ENCODE data around the gene HDAC5.
"Not testable (repeated sequence)": the region's sequence is repeated elsewhere in the genome, so short reads cannot be mapped to it uniquely, and the experiment has no call there.

The HDAC5 gene

DNA sequence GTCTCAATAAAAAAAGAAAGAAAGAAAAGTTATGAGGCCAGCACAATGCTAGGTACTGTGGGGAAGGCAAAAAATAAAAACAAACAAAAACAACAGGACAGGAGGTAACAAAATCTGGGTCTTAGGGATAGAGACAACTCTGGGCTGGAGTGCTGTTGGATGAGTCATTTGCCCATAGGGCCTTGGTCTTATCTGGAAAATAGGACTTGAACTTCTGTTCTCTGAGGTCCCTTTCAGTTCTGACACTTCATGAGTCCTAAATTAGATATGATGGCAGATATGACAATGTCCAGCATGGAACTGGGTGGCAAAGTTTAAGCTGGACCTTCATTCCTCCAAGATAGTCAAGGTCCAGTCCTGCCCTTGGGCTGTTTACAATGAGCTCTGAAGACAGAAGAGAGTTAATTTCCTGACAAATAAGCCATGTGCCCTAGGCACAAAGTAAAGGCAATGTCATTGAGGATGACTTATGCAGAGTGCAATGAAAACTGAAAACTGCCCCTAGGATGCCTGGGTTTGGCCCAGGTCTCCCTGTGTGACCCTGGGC is 8.9 kb upstream of the HDAC5 start:
- DNase-seq = no peak

- DNase-seq = not testable (repeated sequence)
These were observed 7.9 kb upstream of the HDAC5 start for GRCh38 chr17:44131372-44131771.

- DNase-seq = no peak
These were observed 7.4 kb upstream of the HDAC5 start for GRCh38 chr17:44130693-44131349.

GRCh38 chr17:44128383-44128782 is 4.9 kb upstream of the HDAC5 start:
- DNase-seq = no peak

GRCh38 chr17:44124118-44124438 is 637 bp upstream of the HDAC5 start:
- no peak for DNase-seq

DNA sequence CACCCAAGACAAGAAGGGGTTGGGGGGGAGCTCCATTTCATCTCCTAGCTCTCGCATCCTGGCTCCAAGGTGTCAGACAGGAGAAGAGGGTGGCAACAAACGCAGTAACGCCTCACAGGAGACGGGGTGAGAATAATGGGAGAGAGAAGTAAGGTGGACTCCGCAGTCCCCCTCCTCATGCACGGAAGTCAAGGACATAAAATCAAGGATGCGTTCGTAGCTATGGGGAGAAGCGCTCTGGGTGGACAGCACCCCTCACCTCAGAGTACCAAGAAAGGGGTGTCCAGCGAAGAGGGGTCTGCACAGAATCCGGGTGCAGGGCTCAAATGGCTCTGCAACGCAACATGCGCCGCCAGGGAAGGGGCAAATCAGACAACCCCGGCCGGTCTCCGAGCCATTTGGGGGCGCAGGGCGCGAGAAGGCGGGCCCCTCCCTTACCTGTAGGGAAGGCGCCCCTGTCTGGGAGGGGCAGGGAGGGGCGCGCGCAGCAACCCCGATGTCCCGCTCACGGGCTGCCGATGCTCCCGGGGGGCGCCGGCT is 555 bp downstream of the HDAC5 start:
- no peak for DNase-seq

DNA sequence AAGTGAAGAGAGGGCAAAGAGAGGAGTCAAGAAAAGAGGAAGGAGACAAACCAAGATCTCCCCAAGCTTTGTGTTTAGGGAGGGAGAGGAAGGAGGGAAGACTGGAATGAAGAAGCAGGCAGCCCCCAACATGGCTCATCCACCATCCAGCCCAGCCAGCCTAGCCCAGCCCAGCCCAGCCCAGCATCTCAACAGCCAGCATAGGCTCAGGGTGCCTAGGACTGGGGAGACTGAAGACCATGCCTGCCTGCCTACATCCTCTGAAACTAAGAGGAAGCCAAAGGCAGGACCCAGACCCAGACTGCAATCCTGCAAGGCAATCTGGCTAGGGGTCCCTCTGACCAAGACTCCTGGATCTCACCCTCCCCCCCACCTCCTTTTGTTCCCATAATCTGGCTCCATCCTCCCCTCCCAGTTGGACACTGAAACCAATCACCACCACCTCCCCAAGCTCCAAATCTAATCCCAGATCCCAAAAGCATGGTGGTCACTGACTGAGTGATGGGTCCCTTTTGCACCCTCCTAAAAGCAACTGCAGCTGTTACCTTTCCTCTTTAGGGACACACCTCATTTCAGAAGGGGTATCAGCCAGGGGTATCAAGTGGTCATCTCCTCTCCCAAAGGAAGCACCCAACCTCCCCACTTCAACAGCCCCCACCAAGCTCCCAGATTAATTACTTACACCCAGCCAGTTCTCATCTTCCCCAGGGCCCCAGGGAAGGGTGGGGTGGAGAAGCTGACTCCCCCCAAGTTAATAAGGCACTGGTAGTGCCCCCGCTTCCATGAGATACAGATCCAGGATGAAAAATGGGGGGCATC is 1.2 kb downstream of the HDAC5 start:
- DNase-seq = no peak

DNA sequence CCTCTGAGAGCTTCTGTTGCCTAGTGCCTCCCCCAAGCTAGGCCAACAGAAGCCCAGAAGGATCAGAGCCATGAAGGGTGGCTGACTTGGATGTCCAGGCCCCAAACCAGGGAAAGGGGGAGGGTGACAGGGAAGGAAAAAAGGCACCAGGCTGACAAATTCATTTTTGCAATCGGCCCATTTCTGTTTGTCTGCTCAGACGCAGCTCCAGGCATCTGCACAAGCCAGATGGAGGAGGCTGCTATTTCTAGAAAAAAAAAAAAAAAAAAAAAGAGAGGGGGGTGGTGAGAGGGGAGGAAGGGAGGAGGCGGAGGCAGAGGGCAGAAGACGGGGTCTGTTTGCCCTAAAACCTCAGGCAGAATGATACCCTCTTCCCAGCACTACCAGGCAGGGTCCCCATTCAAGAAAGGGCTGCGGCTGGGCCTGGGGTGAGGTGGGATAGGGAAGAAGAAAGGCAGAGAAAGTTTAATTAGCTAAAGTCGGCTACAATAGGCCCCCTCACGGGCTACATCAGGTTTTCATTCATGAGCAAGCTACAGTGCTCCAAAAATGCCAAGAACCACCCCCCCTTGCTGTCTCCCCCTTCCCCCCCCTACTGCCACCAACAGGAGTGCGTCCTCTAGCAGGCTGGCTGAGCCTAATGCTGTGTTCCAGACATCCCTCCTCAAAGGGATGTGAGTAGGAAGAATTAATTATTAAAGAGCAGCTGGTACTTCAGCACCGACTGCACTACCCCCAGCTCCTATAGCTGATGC is 2.4 kb downstream of the HDAC5 start:
- DNase-seq = no peak

- not testable (repeated sequence) for DNase-seq
These were observed 3.2 kb downstream of the HDAC5 start for GRCh38 chr17:44120281-44120680.

DNA sequence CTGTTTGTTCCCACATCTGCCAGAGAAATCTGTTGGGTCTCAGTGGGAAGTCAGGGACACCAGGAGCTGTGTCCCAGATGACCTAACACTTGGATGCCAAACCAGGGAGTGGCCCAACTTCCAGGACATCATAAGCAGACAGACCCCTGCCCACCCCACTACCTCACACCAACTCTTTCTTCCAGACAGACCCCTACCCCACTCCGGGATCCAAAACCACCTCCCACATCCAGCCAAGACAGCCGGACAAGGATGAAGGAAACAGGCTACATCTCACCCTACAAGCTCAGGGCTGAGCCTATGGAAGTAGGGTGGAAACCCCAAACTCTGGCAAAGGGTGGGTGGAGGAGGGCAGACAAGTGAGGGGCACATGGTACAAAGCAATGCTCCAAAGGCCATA is 3.6 kb downstream of the HDAC5 start:
- DNase-seq = no peak

- no peak for DNase-seq
These were observed 4.4 kb downstream of the HDAC5 start for GRCh38 chr17:44119062-44119461.

- DNase-seq = no peak
These were observed 4.9 kb downstream of the HDAC5 start for GRCh38 chr17:44118427-44119050.

DNA sequence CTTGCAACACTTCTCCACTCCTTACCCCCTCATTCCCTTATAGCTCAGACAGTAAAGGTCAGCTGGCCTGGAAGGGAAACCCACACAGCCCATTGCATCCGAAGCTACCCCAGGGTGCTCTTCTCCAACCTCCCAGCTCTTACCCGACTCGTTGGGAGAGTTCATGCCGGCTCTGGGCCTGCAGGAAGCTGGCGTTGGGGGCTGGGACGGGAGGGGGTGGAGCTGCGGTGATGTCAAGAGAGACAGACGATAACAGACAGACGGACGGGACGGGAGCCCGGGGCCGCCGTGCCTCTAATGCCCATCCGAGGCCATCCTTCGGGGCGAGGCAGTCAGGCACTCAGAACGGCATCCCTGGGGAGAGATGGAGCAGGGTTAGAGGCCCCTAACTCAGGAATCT is 6.1 kb downstream of the HDAC5 start:
- no peak for DNase-seq

- peak; percentile 25 for DNase-seq
These were observed 7.6 kb downstream of the HDAC5 start for GRCh38 chr17:44115585-44116415.

GRCh38 chr17:44113868-44114840 is 9.3 kb downstream of the HDAC5 start:
- no peak for DNase-seq

DNA sequence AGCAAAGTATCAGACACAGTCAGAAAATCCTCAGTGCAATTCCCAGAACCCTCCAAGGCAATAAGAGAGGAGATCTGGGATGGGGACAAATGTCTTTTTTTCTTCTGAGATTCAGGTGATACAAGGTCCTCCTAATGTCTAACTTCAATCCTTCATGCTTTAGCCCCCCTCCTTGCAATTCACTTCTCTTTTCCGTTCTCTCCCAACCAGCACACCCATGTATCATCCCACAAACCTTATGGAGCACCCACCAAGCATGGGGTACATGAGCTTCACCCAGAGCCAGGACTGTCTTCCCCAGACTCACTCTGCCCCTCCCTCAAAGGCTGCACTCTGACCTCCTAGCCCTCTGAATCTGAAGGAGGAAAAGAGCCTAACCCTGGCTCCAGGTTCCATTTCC is 10.1 kb downstream of the HDAC5 start:
- DNase-seq = no peak

DNA sequence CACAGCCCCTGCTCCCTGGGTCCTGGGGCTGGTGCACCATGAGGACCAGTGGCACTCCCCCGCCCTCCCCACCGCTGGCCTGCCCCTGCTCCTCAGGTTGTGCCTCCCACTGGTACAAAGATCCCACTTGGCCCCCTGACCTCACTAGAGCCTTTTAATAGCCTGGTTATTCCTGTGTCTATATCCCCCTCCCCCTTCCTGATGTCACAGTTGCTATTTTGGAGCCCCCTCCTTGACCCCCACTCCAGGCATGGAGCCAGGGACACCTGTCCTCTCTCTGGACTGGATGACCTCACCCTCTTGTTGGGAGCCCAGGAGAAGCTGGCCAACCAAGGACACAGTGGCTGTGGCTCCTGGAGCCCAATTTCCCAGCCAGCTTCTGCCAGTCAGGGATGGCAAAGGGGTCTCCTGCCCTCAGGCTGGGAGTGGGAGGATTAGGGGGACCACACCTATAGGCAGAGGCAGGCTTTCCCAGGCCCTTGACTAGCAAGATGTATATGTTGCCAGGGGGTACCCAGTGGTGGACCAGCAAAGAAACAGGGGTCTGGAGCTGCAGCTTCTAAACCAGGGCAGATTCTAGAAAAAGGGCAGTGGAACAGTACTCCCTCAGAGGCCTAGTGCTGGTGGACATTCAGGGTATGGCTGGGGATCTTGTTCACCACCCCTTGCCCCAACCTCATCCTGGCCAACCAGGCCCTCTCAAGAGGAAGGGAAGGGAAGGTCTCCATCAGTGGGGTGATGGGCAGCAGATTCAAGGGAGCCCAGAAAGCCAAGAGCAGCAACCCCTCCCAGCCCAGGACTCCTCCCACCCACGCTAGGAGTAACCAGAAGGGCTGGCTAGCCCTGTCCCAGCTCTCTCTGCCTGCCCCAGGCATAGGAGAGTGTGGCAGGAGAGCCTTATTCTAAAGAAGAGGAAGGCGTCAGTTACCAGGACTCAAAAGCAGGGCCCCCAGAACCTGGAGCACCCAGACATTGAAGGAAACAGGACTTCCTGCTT is 10.9 kb downstream of the HDAC5 start:
- no peak for DNase-seq

DNA sequence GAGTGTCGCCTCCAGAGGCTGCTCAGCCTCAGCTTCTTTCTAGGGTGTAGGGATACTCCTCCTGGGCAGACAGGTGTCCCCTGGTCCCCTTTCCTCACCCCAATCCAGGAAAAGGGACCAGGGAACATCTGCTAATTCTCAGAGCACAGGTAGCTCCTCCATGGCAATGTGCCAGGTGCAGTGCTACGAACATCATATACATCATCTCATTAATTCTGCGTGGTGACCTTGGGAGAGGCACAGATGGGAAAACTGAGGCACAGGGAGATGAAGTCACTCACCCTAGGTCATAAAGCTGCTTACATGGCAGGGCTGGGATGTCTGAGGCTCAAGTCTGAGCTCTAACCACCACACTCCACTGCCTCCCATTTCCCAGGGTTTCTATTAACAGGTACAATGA is 11.7 kb downstream of the HDAC5 start:
- no peak for DNase-seq

Measured in CD4-positive, alpha-beta T cell treated with Interleukin-6 for 4 hours (primary cell).